Fibroblast of lung (primary cell): ENCODE results near the gene VTI1A. TPM values are rescaled to one million over a fixed set of nuclear protein-coding genes. Genes with fewer than 3 reads are reported as not detected.

Experiments
- DNase-seq, 2 donors: peaks; one replicate each; pipeline versions ENCODE4 v3.0.0 to v3.0.0-alpha.2; 2010; ENCODE audit warnings: low read depth in 2 of 2
- H2AFZ ChIP-seq: 2 replicates; pipeline ENCODE4 v1.5.1; 2012; ENCODE audit warnings: low read length, control low read depth, inconsistent platforms
- H3K27ac ChIP-seq: 2 replicates; pipeline ENCODE4 v1.5.1; 2011; ENCODE audit warnings: low read length, control low read depth; ENCODE audit not compliant: insufficient read depth
- H3K27me3 ChIP-seq: 2 replicates; pipeline ENCODE4 v1.5.1; 2011; ENCODE audit warnings: mild to moderate bottlenecking, low read length; ENCODE audit not compliant: control insufficient read depth, insufficient read depth
- H3K36me3 ChIP-seq: 2 replicates; pipeline ENCODE4 v1.5.1; 2011; ENCODE audit warnings: low read length; ENCODE audit not compliant: control insufficient read depth, insufficient read depth
- H3K4me1 ChIP-seq: 2 replicates; pipeline ENCODE4 v1.5.1; 2011; ENCODE audit warnings: low read length; ENCODE audit not compliant: control insufficient read depth, insufficient read depth; ENCODE audit errors: extremely low read depth
- H3K4me2 ChIP-seq: 2 replicates; pipeline ENCODE4 v1.5.1; 2011; ENCODE audit warnings: low read length, control low read depth; ENCODE audit not compliant: insufficient read depth; ENCODE audit errors: extremely low read depth
- H3K4me3 ChIP-seq, 4 experiments: fragments of 200-600 bp in 1 of 4; sonication (generic) in 1 of 4; replicated peaks in 1 of 4; 2 replicates each; pipeline ENCODE4 v1.5.1; 2011 to 2016; ENCODE audit warnings: low read length in 4 of 4, low read depth in 3 of 4, mild to moderate bottlenecking in 3 of 4, control low read depth in 2 of 4, inconsistent platforms in 1 of 4, mixed read lengths in 1 of 4; ENCODE audit not compliant: insufficient read depth in 1 of 4; ENCODE audit errors: control extremely low read depth in 1 of 4
- H3K79me2 ChIP-seq: 2 replicates; pipeline ENCODE4 v1.5.1; 2012; ENCODE audit warnings: mild to moderate bottlenecking, low read length, inconsistent platforms; ENCODE audit not compliant: control insufficient read depth, insufficient read depth
- H3K9ac ChIP-seq: 2 replicates; pipeline ENCODE4 v1.5.1; 2011; ENCODE audit warnings: mild to moderate bottlenecking, low read length, control low read depth; ENCODE audit not compliant: insufficient read depth
- H3K9me3 ChIP-seq: 2 replicates; pipeline ENCODE4 v1.5.1; 2012; ENCODE audit warnings: low read depth, low read length; ENCODE audit not compliant: control insufficient read depth, insufficient read depth
- H4K20me1 ChIP-seq: 2 replicates; pipeline ENCODE4 v1.5.1; 2011; ENCODE audit warnings: low read length; ENCODE audit not compliant: control insufficient read depth, insufficient read depth; ENCODE audit errors: extremely low read depth
- EZH2 ChIP-seq: IDR thresholded peaks from 2 replicates; pipeline ENCODE4 v1.5.1; 2012; ENCODE audit warnings: low read length, control low read depth, mild to moderate bottlenecking; ENCODE audit errors: missing control alignments
- polyA plus RNA-seq, 2 donors: library from polyadenylated mRNA; depleted of rRNA in 1 of 2; stranded (reverse) in 1 of 2; unstranded in 1 of 2; fragments of >200 nt; gene quantifications; 2 replicates each; pipeline ENCODE4 v1.2.1, GENCODE V29; 2011 to 2012; ENCODE audit warnings: missing spikeins in 1 of 2
- total RNA-seq: library from RNA; depleted of rRNA; stranded (reverse); fragments of >200 nt; gene quantifications from 2 replicates; pipeline ENCODE4 v1.2.1, GENCODE V29; 2014
- TF ChIP-seq, protein P1 (sequence below), 2 donors: IDR thresholded peaks in 1 of 2; conservative IDR thresholded peaks in 1 of 2; 1 replicate in 1 of 2; 2 replicates in 1 of 2; pipeline ENCODE4 v1.5.1; 2011 to 2012; ENCODE audit warnings: low read length in 2 of 2, control low read depth in 1 of 2, inconsistent platforms in 1 of 2, low read depth in 1 of 2, mild to moderate bottlenecking in 1 of 2

Gene VTI1A
- total and polyA plus RNA-seq, 2 donors (not counting 1 experiment from before 2014, with no cell fraction given), result 19.1 to 30.9 TPM

DNA sequence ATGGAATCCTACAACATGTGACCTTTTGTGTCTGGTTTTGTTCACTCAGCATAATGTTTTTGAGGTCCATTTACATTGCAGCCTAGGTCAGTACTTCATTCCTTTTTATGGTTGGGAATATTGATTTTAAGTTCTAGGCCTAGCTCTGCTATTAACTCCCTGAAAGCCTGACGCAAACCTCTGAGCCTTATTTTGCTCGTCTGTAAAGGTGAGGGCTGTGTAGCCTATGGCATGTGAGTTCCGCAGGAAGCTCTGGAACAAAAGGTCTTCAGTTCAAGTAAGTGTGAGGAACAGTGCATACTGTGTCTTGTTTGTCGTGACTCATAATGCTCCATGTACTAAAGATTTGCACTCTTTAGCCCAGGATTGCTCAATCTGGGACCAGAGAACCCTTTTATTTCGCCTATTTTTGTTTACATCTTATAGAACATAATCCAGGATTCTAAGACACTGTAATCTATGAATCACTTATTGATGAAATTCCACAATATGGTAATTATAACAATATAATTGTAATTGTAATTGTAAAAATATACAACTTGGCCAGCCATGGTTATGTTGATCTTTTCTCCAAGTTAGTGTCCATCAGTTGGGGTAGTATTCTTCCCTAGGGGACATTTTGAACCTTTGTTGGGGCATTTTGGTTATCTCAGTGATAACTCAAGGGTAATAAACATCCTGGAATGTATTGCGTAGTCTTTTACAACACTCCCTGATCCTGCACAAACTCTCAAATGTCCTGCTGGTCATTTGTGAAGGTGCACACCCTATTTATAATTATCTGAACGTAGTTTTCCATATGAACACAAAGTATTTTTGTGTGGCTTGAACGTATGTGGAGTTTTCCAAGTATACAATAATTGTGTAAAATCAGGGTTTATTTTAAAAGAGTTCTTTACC lies 184.7 kb downstream of the VTI1A start:
- Histone ChIP-seq H3K4me1 (no peaks in the 10 kb centered on the region), H3K79me2 (no peaks in the 10 kb centered on the region), H3K27ac (no peak overlapping the region), H2AFZ (no peak overlapping the region), H3K27me3 (no peaks in the 10 kb centered on the region), H4K20me1 (no peaks in the 10 kb centered on the region), H3K9me3 (no peaks in the 10 kb centered on the region), H3K9ac (no peak overlapping the region), H3K4me3 (no peak overlapping the region), H3K4me2 (no peak overlapping the region), H3K36me3 (no peaks in the 10 kb centered on the region)
- peak in 1 of 2 donors; percentile 75 for DNase-seq
- no peak for TF ChIP-seq EZH2
- TF ChIP-seq, protein P1, sequence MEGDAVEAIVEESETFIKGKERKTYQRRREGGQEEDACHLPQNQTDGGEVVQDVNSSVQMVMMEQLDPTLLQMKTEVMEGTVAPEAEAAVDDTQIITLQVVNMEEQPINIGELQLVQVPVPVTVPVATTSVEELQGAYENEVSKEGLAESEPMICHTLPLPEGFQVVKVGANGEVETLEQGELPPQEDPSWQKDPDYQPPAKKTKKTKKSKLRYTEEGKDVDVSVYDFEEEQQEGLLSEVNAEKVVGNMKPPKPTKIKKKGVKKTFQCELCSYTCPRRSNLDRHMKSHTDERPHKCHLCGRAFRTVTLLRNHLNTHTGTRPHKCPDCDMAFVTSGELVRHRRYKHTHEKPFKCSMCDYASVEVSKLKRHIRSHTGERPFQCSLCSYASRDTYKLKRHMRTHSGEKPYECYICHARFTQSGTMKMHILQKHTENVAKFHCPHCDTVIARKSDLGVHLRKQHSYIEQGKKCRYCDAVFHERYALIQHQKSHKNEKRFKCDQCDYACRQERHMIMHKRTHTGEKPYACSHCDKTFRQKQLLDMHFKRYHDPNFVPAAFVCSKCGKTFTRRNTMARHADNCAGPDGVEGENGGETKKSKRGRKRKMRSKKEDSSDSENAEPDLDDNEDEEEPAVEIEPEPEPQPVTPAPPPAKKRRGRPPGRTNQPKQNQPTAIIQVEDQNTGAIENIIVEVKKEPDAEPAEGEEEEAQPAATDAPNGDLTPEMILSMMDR (conservative IDR thresholded peaks at IDR 0.05 in 1 of 2, IDR thresholded peaks at IDR 0.05 in 1 of 2; ENCODE audit: low read depth in 1 of 2, low read length in 2 of 2), result no peak

DNA sequence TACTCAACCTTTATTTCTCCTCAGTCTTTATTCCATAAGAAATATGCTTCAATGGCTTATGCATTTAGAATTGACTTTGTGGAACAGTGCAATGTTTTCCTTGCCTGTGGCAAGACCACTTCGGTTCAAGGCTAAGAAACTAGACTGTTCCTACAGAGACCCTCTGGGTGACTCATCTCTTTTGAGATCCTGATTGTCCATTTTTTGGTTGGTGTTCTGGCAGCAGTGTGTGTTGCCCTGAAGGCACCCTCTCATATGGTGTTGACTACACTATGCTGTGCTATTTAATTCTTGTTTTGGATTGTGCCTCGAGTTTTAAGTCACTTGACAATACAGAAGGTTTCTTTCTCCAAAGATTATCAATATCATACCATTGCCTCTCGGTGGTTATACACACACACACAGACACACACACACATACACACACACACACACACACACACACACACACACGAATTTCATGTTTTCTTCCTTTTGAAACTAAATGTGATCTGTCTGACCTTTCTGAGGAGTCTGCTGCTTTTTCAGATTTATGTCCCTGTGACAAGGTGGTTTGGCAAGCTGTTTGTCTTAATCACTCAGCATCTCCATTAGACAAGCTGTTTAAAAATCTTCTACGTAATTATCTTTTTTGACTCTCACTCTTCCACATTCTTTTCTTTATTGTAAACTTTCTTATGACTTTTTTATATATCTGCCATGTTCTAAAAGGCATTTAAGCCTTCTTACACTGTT lies 187.2 kb downstream of the VTI1A start:
- H3K9me3 ChIP-seq, result no peaks in the 10 kb centered on the region
- no peaks in the 10 kb centered on the region for H3K79me2 ChIP-seq
- H2AFZ ChIP-seq, result no peak overlapping the region
- H3K27ac ChIP-seq, result no peak overlapping the region
- no peaks in the 10 kb centered on the region for H3K4me1 ChIP-seq
- DNase-seq, result peak; percentile 14 to 60
- H4K20me1 ChIP-seq, result no peaks in the 10 kb centered on the region
- no peaks in the 10 kb centered on the region for H3K27me3 ChIP-seq
- H3K4me2 ChIP-seq, result no peak overlapping the region
- no peak for TF ChIP-seq EZH2
- TF ChIP-seq, protein P1 (conservative IDR thresholded peaks at IDR 0.05 in 1 of 2, IDR thresholded peaks at IDR 0.05 in 1 of 2; ENCODE audit: low read depth in 1 of 2, low read length in 2 of 2), result no peak
- H3K9ac ChIP-seq, result no peak overlapping the region
- no peaks in the 10 kb centered on the region for H3K36me3 ChIP-seq
- H3K4me3 ChIP-seq, result no peak overlapping the region

DNA sequence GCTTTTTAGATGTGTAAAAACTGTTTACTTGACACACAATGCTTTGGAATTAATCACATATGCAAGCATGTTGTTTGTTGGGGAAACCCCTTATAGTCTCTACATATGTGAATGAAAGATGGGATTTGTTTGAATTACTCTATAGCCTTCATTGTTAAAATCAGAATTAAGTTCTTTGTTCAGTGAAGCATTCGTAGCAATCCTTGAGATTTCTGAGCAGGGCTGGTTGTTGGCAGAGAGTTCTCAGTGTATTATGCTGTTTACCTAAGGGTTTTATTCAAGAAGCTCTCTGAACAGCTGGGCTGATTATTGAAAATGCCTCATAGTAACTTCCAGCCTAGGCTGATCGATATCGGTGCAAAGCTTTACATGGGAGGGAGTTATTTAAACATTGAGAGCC lies 190.9 kb downstream of the VTI1A start:
- H3K4me1 ChIP-seq, result no peaks in the 10 kb centered on the region
- H3K4me3 ChIP-seq, result no peak overlapping the region
- no peak overlapping the region for H3K9ac ChIP-seq
- TF ChIP-seq EZH2, result no peak
- TF ChIP-seq, protein P1 (conservative IDR thresholded peaks at IDR 0.05 in 1 of 2, IDR thresholded peaks at IDR 0.05 in 1 of 2; ENCODE audit: low read depth in 1 of 2, low read length in 2 of 2), result no peak
- no peaks in the 10 kb centered on the region for H4K20me1 ChIP-seq
- DNase-seq, result no peak
- H3K4me2 ChIP-seq, result no peak overlapping the region
- no peak overlapping the region for H2AFZ ChIP-seq
- H3K79me2 ChIP-seq, result no peaks in the 10 kb centered on the region
- no peaks in the 10 kb centered on the region for H3K36me3 ChIP-seq
- no peaks in the 10 kb centered on the region for H3K9me3 ChIP-seq
- H3K27ac ChIP-seq, result no peak overlapping the region
- H3K27me3 ChIP-seq, result no peaks in the 10 kb centered on the region
